DMS79 treated with DMSO at 0.1 percent for 48 hours (cell line): ENCODE data around the gene PPP1R7.

Experiments used
- DNase-seq: peaks from one replicate; lab custom pipeline; 2025; lab: John Stamatoyannopoulos, UW

Gene PPP1R7

DNA sequence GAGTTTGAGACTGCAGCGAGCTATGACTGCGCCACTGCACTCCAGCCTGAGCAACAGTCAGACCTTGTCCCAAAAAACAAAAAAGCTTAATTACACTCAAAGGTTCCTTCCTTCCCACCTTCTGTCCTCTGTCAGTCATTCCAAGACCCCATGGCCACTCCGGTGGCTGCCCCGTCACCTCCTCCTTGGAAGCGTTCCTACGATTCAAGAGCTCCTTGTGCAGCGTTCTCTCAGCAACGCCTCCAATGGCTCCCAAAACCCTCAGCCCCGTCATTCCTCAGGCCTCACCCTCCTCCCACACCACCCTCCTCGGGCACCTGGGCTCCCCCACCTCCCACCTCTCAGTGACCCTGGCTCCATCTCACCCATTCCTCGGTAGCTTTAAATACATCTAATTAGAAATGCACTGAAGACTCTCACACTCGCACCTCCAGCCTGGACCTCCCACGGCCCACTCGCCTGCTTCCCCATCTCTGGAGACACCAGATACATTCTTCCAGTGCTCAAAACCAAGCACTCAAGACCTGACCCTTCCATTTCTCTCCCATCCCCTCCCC, 9.0 kb upstream of the PPP1R7 start:
- no peak for DNase-seq

DNA sequence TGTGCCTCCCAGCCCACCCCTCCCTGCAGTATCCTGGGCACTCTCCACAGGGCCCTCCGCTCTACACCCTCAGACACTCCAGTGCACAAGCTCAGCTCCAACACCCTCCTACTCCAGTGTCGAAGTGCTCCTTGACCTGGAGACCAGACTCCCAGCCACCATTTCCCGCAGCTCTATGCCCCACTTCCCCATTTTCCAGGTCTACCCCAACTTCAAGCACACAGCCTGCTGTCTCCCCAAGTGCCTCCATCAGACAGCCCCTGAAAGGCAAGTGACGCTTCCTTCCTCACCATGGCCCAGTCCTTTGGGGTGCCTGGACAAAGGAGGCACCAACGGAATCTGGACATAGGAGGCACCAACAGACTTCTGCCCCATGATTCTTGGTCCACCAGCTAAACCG, 8.2 kb upstream of the PPP1R7 start:
- DNase-seq, result no peak

DNA sequence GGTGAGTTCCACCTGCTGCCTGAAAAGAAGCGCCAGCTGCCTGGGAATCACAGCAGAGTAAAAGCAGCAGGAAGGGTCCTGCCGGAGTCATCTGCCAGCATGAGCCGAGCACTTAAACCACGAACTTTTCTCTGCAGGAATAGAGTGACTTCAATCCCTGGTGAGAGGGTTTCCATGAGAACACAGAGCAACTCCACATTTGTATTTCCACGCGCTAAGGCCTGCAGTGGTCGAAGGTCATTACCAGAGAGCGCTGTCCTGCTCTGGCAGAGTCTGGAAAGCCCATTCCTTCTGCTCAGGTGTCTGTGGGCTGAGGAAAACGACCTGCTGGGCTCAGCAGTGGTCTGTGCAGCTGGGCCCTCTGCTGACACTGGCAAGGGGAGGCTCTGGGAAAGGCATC, 7.7 kb upstream of the PPP1R7 start:
- DNase-seq, result no peak

DNA sequence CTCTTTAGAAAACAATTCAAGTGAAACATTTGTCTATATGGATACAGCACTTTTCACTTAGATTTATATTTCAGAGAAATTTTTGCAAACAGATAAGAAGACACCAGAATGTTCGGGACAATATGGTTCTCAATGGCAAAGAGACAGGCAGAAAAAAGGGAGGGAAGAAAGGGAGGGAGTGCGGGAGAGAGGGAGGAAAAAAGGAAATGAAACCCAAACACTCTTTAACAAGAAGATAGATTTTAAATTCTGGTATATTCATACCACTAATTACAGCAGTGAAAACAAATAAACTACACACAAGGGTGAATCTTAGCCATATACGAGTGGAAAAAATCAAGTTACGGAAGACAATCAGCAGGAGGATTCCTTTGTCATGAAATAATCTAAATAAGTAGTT, 4.0 kb upstream of the PPP1R7 start:
- DNase-seq, result no peak

DNA sequence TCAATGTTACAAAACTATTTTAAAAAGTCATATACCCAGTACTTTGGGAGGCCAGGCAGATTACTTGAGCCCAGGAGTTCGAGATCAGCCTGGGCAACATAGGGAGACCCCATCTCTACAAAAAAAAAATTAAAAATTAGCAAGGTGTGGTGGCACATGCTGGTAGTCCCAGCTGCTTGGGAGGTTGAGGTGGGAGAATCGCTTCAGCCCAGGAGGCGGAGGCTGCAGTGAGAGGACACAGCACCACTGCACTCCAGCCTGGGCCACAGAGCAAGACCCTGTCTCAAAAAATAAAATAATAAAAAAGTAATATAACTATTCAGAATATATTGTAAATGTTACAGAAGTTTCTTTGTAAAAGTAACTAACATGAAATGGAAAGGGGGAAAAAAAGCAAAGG, 2.9 kb upstream of the PPP1R7 start:
- DNase-seq, result no peak

DNA sequence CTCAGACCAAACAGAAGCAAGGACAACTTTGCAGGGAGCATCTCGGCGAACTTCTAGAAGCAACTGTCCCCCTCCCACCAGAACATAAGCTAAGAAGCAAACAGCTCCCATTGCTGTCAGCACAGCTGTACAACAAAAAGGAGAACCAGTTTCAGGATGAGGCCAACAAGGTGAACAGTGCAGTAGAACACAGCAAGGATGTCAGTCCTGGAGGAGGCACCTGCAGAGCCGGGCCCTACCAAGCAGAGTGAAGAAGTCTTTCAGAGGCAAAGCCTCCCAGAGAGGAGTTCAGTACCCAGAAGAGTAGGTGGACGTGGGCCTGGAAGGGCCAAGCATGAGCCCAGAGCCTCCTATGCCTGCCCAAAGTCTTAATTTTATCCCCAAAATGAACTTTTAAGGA, 2.0 kb upstream of the PPP1R7 start:
- DNase-seq, result peak; percentile 23

DNA sequence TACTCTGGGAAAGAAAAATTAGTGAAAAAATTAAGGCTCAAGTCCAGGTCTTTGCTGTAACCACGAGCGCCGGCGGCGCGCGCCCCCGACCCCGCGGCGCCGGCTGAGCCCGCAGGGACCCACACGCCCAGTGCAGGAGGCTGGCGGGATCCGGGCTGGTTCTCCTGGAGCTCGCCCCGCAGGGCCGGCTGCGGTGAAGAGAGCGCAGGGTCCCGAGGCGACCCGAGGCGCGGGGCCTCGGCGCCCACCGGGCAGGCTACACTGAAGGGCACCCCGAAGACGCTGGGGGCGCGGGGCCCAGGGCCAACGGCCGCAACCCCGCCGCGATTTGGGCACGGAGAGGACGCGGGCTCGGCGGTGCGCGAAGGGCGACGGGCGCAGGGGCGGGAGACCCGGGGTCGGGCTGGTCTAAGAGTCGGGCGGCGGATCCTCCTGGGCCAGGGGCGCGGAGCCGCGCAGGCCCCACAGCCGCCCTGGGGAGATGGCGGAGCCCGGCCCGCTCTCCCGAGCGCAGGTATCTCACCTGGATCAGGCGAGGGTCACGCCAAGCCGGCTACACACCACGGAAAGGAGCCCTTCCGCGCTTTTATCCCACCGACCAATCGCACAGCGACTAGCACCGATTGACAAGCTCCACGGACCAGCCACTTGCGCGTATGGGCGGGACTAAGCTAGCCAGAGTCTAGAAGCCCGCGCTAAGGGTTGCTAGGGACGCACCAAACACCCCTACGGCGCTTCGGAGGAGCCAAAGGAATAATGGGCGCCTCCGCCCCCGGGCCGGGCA, 1.2 kb upstream of the PPP1R7 start, which contains the start of gene PASK:
Gene PASK (minus strand): TSS at position 582 of the 784 bp plus-strand sequence. CDS start 6,440 bp downstream, outside the sequence.
- DNase-seq, result peak; percentile 97

DNA sequence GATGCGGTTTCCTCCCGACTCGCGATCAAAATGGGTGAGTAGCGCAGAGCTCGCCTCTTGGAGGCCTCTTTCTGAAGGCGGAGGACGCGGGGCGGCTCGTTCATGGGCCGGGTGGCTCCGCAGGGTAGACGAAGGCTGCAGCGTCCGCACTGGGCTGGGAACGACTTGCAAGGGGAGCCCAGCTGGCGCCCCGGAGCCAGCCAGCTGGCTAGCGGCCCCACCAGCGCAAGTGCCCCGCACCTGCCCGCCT, 667 bp upstream of the PPP1R7 start:
- no peak for DNase-seq

DNA sequence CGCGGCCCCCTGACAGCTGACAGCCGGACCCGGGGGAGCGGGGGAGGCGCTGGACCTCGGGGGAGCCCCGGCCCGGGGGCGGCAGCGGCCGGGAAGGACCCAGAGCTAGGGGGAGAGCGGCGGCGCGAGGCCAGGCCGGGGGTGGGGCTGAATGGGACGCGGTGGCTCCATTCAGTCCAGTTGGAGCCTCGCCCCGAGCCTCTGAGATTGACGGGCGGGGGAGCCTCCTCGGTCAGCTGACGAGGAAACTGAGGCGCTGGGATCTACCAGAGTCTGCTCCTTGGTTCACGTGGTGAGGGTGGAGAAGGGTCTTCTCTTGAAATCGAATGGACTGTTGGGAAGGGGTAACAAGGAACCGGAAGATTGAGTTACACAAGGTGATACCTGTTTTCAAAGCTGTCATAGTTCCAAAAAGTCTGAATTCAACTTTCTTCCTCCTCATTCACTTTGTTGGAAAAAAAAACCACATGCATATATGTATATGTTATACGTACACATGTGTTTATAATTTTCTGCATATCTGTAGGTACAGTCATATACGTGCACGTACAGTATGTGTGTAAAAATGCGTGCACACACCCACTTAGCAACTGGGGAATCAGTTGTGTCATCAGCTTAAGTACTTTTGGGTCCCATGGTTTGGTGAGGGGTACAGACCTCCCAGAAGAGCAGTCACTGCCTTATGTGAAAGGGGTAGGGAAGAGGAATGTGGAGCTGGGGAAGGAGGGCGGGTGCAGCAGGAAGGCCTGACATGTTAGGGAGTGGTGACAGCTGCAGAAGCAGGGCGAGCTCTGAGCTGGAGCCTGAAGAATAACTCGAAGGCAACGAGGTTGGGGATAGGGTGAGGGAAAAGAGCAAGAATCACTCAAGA, 628 bp downstream of the PPP1R7 start:
- no peak for DNase-seq

DNA sequence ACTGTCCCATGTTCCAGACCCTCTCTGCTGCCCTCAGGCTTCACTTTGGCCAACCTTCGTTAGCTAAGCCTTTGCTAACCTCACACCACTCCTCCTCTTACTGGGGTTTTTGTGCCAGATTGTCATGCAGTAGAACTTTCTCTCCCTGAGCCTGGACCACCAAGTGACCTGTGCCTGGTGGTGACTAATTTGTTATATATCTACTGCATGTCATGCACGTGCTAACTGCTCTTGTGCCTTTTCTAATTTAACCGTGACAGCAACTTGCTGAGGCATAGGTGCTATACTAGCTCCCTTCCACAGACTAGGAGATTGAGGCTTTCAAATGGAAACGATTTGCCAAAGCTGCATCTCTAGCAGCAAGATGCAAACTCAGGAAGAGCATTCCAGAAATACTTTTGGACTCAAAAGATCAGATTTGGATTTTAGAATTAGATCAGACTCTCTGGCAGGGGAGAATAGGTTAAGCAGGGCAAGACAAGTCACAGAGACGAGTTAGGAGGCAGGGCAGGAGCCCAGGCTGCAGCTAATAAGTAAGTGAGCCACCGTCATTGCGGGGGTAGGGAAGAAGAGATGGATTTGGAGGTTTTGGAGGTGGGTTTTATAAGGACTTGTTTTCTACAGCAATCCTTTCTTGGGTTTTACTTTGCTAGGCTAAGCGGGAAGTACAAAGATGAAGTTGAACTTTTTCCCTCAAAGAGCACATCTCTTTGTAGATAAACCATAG, 1.8 kb downstream of the PPP1R7 start:
- DNase-seq, result no peak

DNA sequence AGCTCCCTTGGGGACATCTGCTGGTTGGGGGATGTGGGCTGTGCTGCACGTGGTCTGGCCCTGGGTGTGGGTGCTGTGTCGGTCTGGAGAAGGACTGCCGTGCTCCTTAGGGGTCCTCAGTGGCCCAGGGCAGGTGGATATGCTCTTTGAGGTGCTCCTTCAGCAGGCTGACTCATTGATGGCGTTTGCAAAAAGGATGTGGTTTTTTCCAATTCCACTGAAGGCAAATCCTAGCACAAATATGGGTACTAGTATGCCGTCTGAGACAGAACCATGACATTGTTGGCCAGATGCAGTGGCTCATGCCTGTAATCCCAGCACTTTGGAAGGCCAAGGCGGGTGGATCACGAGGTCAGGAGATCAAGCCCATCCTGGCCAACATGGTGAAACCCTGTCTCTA, 3.3 kb downstream of the PPP1R7 start:
- DNase-seq, result no peak

DNA sequence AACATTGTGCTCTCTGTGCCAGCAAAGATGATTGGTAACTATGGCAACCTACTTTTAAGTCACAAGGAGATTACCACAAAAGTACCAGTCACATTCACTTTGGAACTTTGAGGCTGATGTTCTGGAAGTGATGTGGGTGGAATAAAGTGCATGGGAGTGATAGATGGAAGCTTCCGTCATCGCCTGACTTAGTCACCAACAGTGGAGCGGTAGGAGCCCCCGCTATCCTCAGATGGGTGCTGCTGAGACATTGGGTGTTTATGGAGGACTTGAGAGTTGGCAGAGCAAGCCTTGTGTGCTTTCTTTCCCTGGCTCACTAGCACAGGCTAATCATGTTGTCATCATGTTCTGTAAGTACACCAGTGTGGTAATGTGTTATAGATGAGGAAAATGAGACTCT, 4.6 kb downstream of the PPP1R7 start:
- no peak for DNase-seq

DNA sequence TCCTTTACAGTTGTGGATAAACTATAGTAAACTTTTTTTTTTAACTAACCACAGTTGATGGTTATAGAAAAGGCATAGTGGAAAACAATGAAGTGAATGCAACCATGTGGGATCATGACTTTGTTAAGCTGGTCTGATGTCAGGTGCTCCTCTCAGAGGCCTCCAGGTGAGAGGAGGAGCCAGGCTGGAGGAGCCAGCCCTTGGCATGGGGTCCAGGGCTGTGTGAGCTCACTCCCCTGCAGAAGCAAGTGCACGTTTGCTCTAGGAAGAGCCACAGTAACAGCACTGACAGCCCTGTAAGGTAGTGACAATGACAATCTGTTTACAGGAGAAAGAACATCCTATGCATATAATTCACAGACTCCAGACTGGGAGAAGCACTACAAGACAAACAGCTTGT, 5.7 kb downstream of the PPP1R7 start:
- no peak for DNase-seq

DNA sequence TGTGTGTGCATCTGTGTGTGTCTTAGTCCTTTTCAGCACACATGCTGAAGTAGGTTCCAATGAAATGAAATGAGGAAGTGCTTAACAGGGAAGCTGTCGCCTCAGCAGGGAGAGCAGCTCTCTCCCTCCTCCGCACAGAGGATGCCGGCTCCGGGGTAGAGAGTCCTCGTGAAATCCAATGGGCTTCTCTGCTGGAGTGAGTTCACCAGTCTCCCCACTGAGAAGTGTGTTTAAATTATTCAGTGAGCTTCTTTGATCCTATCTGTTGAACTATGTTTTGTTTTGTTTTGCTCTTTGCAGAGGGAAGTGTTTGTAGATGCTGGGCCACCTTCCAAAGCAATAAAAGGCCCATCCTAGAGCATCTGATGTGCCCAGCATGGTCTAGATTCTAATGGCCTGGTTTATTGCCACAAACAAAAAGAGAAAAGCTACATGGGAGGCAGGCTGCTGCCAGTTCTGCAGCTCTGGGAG, 6.7 kb downstream of the PPP1R7 start:
- peak; percentile 32 for DNase-seq

DNA sequence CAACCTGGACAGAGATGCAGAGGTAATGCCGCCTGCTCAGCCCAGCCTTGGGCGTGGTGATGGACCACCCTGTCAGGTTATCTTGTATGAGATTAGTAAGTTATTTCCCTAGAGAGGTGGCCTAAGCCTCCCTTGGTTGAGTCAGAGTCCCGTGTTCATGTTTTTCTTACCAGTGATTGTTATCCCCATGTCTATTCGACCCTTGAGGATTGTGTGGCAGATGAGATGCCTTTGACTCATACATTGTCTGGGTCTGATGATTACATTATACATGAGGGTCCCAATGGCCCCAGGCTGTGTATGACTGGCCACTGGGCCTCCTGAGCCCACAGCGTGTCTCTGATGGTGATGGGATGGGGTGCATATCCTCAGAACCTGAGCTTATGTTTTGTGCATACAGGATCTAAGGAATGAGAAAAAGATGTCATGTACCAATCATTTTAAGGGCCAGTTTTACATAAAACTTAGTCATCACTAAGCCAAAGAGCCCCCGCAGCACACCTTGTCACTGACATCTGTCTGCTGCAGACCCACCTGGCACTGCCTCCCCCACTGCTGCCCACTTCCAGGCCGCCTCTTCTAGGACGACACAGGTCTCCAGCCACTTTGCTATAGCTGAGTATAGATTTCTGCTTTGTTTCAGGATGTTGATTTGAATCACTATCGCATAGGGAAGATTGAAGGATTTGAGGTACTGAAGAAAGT, 7.7 kb downstream of the PPP1R7 start:
- DNase-seq, result no peak

DNA sequence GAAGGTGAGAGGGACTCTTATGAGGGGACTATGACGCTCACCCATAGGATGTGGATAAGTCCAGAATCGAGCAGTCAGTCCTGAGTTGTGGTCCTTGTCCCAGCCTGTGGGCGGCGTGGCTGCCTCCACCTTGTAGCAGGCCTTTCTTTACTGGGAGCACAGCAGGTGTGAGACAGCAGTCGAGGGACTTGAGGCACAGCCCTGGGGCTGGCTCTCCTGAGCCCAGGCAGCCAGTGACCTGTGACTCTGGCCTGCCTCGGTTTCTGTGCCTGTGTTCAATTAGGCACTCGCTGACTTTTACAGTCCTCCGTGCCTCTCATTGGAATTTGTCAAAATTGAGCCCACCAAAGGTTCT, 8.3 kb downstream of the PPP1R7 start:
- no peak for DNase-seq

DNA sequence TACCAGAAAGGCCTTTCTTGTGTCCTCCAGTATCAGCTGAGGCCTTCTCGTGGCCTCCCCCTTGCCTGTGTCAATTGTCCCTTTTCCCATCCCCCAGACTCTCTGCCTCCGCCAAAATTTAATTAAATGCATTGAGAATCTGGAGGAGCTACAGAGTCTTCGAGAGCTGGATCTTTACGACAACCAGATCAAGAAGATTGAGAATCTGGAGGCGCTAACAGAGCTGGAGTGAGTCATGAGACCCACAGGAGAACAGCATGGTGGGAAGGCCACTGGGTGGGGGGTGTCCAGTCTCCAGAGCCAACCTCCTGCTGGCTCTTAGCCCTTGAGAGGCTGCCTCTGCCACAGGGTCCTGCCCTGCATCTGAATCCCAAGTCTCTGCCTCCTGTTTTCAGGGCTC, 8.8 kb downstream of the PPP1R7 start:
- no peak for DNase-seq

DNA sequence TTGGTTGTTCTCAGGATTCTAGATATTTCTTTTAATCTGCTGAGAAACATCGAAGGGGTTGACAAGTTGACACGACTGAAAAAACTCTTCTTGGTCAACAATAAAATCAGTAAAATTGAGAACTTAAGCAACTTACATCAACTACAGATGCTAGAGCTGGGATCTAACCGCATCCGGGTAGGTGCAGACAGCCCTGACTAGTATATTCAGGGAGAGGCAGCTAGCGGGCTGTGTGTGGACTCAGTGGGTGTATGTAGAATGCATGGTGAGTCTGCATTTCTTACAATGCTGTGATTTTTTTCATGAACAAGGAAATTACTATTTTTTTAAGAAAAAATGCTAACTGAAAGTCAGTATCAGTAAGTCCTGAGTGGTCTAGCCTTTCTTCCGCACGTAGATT, 10.1 kb downstream of the PPP1R7 start:
- DNase-seq, result no peak

DNA sequence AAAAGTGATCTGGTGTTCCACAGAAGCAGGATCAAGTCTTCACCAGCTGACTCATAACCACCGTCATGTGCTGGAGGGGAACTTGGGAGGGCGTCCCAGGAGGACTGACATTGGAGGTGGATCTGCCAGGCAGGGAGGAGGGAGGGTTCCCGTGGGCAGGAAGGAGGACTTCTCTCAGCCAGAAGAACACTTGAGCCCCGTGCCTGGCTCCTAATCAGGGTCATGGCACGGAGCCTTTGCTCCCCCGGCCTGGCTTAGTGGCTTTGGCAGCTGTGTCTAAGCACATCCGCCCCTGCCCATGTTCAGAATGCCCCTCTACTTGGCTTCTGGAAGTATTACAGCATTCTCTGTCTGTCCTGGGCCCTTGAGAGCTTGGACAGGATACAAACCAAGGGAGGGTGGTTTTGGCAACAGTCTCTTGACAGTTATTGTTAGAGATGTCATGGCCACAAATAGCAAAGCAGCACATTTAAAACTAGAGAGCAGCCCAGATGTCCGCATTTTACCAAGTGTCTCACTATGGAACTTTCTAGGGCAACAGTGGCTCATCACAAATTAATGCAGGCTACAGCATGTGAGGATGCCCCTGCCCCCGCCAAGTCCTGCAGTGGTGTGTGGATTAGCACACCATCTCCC, 11.5 kb downstream of the PPP1R7 start:
- DNase-seq, result no peak

DNA sequence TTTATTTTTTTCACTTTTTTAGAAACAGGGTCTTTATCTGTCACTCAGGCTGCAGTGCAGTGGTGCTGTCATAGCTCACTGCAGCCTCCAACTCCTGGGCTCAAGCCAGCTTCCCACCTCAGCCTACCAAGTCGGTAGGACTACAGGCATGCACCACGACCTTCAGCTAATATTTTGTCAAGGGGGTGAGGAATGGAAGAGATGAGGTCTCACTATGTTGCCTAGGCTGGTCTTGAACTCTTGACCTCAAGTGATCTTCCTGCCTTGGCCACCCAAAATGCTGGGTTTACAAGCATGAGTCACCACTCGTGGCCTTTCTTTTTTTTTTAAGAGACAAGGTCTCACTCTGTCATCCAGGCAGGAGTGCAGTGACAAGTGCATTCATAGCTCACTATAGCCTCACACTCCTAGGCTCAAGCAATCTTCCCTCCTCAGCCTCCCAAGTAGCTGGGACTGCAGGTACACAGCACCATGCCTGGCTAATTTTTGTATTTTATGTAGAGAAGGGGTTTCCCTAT, 13.4 kb downstream of the PPP1R7 start:
- DNase-seq, result no peak

DNA sequence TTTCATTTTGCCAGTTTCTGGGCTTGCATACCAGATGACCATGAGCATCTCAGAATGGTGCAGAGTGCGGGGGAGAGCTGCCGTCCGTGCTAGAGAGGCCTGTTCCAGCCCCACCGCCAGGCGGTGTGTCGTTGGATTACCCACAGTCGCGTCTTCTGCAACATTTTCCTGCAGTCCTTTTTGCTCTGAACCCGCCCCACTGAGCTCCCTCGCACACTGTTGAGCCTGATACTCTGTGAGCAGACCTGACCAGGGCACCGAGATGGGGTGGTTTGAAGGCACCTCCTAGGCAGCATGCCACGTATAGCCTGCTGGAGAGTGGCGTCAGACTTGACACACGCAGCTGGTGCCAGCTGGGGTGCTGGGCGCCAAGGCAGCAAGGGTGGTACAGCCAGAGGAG, 18.1 kb downstream of the PPP1R7 start:
- no peak for DNase-seq
